Activated naive CD4-positive, alpha-beta T cell treated with Interleukin-2 at 50 U/mL for 16 hours (primary cell): ENCODE data around the gene YY1.
"Not testable (repeated sequence)": the region's sequence is repeated elsewhere in the genome, so short reads cannot be mapped to it uniquely, and the experiment has no call there.

Experiments used
- DNase-seq: peaks from one replicate; pipeline ENCODE4 v3.0.0-alpha.2; 2020

YY1 gene

DNA sequence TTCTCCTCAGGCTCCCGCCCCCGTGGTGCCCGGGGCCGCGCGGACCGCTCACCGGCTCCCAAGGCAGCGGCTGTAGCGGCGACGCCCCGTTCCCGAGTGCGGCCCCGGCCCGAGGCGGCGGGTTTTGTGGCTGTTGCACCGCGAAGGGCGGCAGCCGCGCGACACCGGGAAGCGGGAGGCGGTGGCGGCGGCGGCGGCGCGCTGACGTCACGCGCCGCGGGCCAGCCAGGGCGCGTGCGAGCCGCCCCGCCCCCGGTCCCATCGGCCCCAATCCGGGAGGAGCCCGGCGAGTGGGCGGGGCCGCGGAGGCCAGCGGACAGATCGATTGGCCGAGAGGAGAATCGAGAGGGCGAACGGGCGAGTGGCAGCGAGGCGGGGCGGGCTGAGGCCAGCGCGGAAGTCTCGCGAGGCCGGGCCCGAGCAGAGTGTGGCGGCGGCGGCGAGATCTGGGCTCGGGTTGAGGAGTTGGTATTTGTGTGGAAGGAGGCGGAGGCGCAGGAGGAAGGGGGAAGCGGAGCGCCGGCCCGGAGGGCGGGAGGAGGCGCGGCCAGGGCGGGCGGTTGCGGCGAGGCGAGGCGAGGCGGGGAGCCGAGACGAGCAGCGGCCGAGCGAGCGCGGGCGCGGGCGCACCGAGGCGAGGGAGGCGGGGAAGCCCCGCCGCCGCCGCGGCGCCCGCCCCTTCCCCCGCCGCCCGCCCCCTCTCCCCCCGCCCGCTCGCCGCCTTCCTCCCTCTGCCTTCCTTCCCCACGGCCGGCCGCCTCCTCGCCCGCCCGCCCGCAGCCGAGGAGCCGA, at the start of gene YY1:
Gene YY1 (plus strand): TSS at position 726 of the 792 bp plus-strand sequence. CDS start 101 bp downstream, outside the sequence.
- peak; percentile 99 for DNase-seq

DNA sequence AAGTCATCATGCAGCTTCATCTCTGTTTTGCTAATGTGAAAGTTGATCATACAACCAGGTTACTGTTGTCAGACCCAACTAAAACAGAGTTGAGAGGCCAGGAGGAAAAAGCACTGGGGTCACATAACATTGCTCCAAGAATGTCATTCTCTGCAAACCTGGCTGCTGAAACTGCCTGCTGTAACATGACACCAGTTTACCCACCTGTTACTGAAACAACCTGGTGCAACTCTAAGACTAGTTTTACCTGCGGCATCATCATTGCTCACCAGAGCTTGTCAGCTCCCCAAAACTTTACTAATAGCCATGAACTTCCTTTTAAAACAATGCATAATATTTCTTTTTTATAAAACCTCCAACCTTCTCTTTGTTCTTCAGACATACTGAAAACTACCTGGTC, 48.8 kb upstream of the YY1 start:
- DNase-seq, result no peak

DNA sequence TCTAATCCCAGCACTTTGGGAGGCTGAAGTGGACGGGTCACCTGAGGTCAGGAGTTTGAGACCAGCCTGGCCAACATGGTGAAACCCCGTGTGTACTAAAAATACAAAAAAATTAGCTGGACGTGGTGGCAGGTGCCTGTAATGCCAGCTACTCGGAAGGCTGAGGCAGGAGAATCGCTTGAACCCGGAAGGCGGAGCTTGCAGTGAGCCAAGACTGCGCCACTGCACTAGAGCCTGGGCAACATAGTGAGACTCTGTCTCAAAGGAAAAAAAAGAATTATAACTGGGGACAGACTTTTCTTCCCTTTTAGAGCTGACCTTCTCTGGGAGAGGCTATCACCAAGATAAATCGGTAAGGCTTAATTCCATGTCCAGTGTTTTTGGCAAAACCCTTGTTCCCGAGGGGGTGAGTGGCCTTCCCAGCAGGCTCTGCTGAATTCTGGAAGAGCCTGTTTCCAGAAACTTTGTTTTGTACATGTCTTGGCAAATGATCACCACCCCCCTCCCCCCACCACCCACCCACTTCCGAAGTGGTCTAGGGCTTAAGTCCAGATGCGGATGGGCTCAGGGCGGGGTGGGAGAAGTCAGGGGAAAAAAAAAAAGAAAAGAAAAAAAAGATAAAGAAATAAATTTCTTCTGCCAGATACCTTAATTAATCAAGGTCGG, 47.2 kb upstream of the YY1 start:
- DNase-seq, result no peak

DNA sequence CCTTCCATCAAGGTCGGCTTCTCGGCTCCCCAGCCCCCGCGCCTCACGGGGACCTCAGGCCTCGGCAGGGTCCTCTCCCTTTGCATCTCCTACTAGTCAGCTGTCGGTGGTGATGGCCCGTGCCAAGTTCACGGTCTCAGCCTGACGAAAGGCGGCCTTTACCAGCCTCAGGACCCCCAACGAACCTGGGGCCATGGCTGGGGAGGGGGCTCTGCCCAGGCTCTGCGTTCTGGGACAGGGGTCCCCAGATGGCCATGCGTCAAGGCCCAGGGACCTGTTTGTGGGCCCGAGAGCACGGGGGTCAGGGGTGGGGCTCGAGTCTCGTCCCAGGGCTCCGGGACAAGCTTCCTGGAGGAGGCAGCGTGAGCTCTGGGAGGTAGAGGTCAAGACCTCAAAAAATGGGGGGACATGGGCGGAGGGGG, 46.7 kb upstream of the YY1 start:
- peak; percentile 3 for DNase-seq

DNA sequence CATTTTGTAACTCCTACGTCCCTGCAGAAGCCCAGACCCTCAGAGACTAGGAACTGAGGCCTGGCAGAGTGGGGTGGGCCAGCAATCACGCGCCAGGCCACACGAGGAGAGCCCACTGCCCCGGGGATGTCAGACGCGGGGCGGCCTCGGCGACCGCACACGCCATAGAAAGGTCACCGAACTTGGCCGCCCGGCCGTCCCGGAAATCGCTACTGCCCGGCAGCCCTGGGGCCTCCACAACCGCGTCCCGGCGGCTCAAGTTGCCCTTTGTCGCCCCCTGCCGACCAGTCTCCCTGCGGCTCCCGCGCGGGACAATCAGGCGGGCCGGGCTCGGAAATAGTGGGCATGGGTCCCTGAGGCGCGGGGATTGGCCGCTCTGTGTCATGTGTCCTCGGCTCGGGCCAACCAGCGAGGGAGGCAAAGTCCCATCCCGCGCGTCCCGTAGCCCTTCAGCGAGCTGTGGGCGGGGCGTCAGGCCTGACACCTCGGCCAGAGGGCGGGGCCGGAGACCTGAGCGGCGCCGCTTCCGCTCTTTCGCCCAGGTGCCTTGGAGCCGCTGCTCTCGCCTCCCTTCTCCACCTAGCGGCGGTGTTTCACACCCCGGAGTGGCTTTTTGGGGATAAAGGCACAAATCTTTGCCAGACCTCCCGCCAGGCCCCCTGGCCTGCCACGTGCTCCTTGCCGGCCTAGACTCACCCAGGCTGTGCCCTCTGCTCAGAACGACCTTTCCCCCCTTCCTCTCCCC, 46.1 kb upstream of the YY1 start:
- peak; percentile 100 for DNase-seq

- DNase-seq, result no peak
These were observed 45.3 kb upstream of the YY1 start for GRCh38 chr14:100193417-100194357.

GRCh38 chr14:100199240-100199860, 39.6 kb upstream of the YY1 start:
- DNase-seq, result no peak

DNA sequence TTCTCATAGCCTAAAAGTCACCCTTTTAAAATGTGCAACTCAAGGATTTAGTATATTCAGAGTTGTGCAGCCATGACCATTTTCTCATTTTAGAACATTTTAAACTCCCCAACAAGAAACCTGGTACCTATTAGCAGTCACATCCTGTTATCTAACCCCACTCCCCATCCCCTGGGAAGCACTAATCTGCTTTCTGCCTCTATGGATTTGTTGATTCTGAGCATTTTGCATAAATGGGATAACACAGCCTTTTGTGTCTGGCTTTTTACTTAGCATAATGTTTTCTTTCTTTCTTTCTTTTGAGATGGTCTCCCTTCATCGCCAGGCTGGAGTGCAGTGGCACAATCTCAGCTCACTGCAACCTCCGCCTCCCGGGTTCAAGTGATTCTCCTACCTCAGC, 38.6 kb upstream of the YY1 start:
- no peak for DNase-seq

GRCh38 chr14:100201701-100202100, 37.2 kb upstream of the YY1 start:
- DNase-seq, result no peak

DNA sequence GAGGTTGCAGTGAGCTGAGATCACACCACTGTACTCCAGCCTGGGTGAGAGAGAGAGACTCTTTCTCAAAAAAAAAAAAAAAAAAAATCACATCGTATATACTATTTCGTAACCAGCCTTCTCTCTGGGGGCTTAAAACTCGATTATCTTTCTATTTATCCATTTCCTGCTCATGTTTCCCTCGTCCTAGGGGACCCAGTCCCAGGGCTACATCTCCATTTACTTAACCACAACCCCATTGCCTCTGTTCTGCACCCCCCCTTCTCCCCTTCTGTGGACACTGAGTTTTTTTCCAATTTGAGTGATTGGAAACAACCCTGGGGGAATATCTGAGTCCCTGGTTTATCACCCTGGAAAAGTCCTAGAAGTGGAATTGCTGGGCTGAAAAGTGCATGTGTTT, 36.2 kb upstream of the YY1 start:
- DNase-seq, result no peak

DNA sequence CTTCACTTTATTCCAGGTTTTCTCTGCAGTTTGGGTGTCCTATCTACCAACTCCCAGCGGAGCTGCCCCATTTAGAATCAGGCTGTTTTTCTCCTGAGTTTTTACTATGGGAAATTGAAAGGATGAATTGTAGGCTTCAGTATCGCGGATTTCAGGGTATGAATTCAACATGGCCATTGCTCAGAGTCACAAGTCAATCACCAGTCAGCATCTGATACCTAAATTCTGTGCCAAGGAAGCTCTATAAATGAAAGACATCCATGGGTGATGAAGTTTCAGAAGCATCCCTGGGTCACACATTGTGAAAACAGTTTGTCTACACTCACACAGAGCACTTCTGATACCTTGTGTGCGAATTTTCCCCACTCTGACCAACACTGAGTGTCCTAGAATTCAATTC, 35.8 kb upstream of the YY1 start:
- DNase-seq, result no peak

- DNase-seq, result no peak
These were observed 34.7 kb upstream of the YY1 start for GRCh38 chr14:100203962-100204834.

DNA sequence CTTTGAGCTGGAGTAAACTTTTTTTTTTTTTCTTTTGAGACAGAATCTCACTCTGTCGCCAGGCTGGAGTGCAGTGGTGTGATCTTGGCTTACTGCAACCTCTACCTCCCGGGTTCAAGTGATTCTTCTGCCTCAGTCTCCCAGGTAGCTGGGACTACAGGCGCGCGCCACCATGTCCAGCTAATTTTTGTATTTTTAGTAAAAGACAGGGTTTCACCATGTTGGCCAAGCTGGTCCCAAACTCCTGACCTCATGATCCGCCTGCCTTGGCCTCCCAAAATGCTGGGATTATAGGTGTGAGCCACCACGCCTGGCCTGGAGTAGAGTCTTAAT, 34.1 kb upstream of the YY1 start:
- not testable (repeated sequence) for DNase-seq

GRCh38 chr14:100207588-100207987, 31.4 kb upstream of the YY1 start:
- DNase-seq, result not testable (repeated sequence)

DNA sequence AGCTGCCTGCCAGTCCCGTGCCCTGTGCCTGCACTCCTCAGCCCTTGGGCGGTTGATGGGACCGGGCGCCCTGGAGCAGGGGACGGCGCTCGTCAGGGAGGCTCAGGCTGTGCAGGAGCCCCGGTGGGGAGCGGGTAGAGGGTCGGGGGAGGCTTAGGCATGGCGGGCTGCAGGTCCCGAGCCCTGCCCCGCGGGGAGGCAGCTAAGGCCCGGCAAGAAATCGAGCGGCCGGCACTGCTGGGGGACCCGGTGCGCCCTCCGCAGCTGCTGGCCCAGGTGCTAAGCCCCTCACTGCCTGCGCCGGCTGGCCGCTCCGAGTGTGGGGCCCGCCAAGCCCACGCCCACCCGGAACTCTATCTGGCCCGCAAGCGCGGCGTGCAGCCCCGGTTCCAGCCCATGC, 30.8 kb upstream of the YY1 start:
- not testable (repeated sequence) for DNase-seq

DNA sequence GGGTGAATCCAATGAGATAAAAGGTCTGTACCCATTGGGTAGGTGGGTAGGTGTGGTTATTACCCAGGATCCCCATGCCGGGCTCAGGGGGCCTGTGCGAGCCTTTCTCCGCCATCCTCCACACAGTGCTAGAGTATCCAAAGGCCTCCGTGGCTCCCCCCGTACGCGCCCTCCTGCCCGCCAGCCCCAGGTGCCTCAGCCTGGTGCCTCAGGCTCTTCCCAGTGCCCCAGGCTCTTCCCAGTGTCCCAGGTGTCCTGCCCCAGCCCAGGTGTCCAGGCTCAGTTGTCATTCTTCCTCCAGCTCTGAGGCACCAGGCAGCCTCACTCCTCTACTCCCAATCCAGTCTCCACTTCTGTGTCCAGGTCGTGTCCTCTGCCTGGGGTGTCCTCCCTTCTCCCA, 27.6 kb upstream of the YY1 start:
- no peak for DNase-seq

DNA sequence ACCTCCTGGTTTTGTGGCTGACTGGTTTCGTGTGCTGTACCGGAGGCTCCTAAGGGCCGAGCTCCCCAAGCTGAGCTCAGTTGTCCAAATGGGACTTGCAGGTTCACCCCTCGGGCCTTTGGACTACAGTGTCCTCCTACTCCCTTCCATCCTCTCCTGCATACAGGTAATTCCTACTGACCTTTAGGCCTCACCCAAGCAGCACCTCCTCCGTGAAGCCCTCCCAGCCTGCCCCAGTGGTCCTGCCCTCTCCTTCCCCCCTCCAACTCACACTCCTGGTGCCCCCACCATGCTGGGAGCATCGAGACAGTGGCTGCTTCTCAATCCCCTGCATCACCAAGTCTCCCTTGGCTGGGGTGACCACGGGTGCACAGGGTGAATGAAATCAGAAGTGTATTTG, 27.1 kb upstream of the YY1 start:
- no peak for DNase-seq

- DNase-seq, result no peak
These were observed 26.2 kb upstream of the YY1 start for GRCh38 chr14:100212476-100213333.

- no peak for DNase-seq
These were observed 25.4 kb upstream of the YY1 start for GRCh38 chr14:100213587-100213955.
